NCI-H82 treated with DMSO at 0.1 percent for 48 hours (cell line): ENCODE measurements around the gene POP7.
"Not testable (repeated sequence)": the region's sequence is repeated elsewhere in the genome, so short reads cannot be mapped to it uniquely, and the experiment has no call there.

ENCODE experiments used
- DNase-seq: peaks from one replicate; lab custom pipeline; 2025; ENCODE audit not compliant: unreplicated experiment; lab: John Stamatoyannopoulos, UW

POP7 gene

GRCh38 chr7:100705753-100706671, at the start of gene POP7:
POP7 (plus strand) TSS chr7:100706121; CDS start chr7:100706831, 710 bp downstream.
- DNase-seq = peak; percentile 90

- not testable (repeated sequence) for DNase-seq
These were observed 43.6 kb upstream of the POP7 start for GRCh38 chr7:100662194-100662776.

GRCh38 chr7:100665168-100665726, 40.7 kb upstream of the POP7 start:
- DNase-seq = no peak

- DNase-seq = no peak
These were observed 38.4 kb upstream of the POP7 start for GRCh38 chr7:100667331-100668068.

- no peak for DNase-seq
These were observed 37.9 kb upstream of the POP7 start for GRCh38 chr7:100668069-100668449.

GRCh38 chr7:100669106-100669505, 36.8 kb upstream of the POP7 start:
- DNase-seq = not testable (repeated sequence)

- no peak for DNase-seq
These were observed 35.8 kb upstream of the POP7 start for GRCh38 chr7:100670074-100670473.

GRCh38 chr7:100671353-100672327, 34.3 kb upstream of the POP7 start:
- no peak for DNase-seq

GRCh38 chr7:100673302-100673941, 32.5 kb upstream of the POP7 start, which contains the start of gene GNB2:
GNB2 (plus strand) TSS chr7:100673740; CDS start chr7:100676266, 2,526 bp downstream.
- peak; percentile 92 for DNase-seq

- no peak for DNase-seq
These were observed 31.9 kb upstream of the POP7 start for GRCh38 chr7:100673942-100674410.

GRCh38 chr7:100674411-100675104, 31.4 kb upstream of the POP7 start:
- DNase-seq = no peak

GRCh38 chr7:100675105-100675451, 30.8 kb upstream of the POP7 start:
- no peak for DNase-seq

- DNase-seq = no peak
These were observed 30.2 kb upstream of the POP7 start for GRCh38 chr7:100675581-100676350.

GRCh38 chr7:100676501-100677306, 29.2 kb upstream of the POP7 start:
- no peak for DNase-seq

GRCh38 chr7:100677308-100678267, 28.3 kb upstream of the POP7 start:
- DNase-seq = no peak

- no peak for DNase-seq
These were observed 27.5 kb upstream of the POP7 start for GRCh38 chr7:100678291-100678984.
